SIG-M5 treated with dmso at 0.1 percent for 504 hours (cell line): ENCODE measurements around the gene SLC25A47.
"Not testable (repeated sequence)": the region's sequence is repeated elsewhere in the genome, so short reads cannot be mapped to it uniquely, and the experiment has no call there.

Experiments used
- DNase-seq: peaks from one replicate; lab custom pipeline; 2025; ENCODE audit not compliant: unreplicated experiment; lab: John Stamatoyannopoulos, UW

The SLC25A47 gene

DNA sequence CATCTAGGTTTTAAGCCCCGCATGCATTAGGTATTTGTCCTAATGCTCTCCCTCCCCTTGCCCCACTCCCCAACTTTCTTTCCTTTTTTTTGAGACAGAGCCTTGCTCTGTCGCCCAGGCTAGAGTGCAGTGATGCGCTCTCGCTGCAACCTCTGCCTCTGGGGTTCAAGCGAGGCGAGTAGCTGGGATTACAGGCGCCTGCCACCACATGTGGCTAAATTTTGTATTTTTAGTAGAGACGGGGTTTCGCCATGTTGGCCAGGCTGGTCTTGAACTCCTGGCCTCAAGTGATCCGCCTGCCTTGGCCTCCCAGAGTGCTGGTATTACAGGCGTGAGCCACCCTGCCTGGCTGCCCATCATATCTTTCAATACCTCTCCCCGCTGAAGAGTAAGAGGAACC is 19.7 kb downstream of the SLC25A47 start:
- not testable (repeated sequence) for DNase-seq

DNA sequence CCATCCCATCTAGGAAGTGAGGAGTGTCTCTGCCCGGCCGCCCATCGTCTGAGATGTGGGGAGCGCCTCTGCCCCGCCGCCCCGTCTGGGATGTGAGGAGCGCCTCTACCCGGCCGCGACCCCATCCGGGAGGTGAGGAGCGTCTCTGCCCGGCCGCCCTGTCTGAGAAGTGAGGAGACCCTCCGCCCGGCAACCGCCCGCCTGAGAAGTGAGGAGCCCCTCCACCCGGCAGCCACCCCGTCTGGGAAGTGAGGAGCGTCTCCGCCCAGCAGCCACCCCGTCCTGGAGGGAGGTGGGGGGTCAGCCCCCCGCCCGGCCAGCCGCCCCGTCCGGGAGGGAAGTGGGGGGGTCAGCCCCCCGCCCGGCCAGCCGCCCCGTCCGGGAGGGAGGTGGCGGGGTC is 21.5 kb downstream of the SLC25A47 start:
- not testable (repeated sequence) for DNase-seq

DNA sequence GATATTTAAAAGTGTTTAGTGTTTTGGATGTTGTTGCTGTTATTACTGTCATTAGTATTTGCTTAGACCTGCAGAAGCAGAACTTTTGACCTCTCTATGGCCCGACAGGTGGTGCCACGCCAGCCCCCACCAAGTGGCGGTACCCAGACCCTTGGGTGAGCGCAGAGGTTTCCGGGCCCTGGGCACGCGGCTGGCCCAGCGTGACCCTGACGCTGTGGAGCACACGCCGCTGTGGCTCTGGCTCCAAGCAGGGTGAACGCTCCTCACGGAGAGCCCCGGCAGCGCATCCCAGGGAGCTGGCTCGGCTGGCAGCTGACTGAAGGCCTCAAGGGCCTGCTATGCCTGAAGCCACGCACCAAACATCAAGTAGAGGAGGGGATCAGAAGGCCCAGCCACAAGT is 22.6 kb downstream of the SLC25A47 start:
- no peak for DNase-seq

DNA sequence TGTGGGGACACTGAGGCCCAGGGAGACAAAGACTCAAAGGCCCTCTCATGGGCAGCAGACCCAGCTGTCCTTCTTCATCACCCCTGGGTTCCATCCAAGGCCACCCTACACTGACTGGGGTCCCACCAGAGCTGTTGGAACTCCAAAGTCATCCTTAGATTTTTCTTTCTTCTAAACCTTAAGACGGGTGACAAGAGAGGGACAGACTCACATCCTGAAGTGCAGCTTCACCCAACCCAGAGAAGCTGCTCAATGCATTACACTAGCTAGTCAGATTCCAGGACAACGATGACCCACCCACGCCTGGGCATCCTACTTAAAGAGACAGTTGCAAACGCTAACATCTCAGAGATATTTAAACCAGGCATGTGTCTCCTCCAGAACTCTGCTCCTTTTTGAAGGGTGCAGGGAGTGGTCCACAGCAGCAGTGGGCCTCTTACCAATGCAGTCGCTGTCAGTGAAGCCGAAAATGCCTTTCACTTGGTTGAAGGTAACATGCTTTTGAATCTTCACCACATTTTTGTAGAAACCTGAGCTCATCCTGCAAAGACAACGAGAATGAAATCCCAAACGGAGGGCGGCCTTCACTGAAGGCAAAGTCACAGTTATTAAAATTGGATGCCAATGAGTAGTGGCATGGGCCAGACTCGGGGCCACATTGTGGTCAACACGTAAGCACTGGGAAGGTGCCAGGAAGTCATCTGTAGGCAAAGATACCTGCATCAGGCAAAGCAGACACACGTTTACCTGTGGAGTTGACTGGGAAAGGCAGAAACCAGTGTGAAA is 23.4 kb downstream of the SLC25A47 start:
- no peak for DNase-seq

DNA sequence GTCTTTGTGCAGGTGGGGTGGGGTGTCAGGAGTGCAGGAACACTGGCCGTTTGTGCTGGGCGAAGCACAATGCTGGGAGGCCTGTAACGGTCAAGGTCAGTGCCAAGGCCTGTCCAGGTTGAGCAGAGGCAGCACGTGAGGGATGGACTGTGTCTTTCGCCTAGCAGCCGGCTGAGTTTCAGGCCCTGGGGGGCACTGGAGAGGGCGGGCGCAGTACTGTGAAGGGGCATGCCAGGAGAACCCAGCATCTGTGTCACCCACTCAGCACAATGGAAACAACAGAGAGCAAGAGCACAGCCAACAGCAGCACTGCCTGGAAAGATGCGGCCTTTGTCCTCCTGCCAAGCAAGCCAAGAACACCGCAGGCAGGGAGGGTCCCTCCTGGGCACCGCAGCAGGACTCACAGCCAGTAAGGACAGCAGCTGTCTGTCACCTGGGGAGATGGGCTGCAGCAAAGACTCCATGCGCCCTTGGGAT is 25.2 kb downstream of the SLC25A47 start:
- DNase-seq: no peak

DNA sequence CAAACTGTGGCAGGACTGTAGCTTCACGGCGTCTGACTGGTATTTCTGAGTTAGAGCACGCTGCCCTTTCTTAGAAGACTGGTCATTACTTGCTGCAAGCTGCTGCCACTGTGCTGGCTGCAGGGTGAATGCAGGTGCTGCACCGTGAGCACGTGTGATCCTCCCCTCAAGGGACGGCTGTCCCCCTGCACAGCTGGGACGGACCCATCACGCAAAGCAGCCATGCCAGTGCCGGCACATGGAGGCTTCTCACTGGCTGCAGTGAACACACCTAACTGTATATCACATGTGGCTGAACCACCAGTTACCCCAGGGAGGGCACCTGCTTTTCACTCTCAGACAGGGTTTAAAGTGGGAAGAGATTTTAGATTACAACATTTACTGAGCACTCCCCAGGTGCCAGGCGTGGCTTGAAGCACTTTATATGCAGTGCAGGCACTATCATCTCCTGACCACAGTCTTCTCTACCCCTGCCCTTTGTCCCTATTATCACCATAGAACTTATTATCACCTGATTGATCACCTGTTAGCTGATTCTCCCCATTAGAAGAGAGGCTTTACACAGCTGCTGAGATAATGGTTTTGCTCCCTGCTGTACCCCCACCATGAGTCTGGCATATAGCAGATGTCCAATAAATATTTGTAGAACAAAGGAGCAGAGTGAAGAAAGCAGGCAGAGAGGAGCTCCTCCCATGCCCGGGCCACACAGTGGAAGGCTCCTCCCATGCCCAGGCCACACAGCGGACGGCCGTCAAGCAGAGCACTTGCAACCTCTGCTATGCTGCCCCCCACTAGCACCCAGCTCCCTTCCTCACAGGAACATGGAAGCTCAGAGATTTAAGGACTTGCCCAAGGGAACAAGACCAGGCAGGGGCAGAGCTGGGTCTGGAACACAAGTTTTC is 25.9 kb downstream of the SLC25A47 start:
- DNase-seq: no peak

DNA sequence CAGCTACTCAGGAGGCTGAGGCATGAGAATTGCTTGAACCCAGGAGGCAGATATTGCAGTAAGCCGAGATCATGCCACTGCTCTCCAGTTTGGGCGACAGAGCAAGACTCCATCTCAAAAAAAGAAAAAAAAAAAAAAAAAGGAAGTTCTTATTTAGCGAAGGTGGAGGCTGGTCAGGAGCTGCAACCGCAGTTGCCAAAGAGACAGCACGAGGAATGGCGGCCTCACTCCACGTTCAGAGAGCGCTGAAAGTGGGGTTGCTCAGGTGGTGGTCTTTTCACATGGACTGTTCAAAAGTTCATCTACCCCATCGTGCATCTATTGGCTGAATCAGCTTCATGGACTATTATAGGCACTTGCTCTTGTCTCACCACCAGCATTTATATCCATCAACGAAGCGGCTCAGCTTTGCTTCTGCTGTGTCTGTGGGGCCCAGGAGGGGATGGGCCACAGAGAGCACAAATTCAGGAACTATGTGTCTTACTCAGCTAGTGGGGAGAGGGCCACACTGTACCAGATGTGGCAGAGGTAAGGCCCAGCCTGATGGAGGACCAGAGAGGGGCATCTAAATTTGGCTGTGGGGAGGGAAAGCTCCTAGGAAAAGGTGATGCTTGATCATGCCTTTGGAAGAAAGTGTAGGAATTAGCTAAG is 27.3 kb downstream of the SLC25A47 start:
- DNase-seq: peak; percentile 77

DNA sequence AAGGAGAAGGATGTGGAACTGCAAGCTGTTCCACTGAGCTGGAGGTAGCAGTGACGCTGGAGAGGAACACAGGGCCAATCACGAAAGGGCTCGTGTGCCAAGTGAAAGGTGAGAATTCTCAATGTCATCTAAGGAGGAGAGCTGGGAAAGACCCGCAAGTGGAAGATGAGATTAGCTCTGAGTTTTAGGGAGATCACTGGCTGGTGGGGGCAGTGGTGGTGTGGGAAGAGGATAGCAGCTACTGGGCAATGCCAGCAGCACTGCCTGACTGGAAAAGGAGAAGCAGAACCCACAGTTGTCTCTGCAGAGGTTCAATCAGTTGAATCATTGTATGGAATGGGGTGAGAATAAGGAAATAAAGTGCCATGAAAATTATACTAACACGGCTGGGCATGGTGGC is 27.8 kb downstream of the SLC25A47 start:
- no peak for DNase-seq

DNA sequence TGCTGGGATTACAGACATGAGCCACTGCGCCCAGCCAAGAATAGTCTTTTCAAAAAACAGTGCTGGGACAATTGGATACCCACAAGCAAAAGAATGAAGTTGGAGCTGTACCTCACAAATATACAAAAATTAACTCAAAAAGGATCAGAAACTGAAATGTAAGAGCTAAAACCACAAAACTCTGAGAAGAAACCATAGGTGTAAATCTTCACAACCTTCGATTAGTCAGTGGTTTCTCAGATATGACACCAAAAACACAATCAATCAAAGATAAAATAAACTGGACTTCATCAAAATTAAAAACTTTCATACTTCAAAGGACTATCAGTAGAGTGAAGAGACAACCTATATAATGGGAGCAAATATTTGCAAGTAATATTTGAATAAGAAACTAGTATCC is 35.3 kb downstream of the SLC25A47 start:
- no peak for DNase-seq

DNA sequence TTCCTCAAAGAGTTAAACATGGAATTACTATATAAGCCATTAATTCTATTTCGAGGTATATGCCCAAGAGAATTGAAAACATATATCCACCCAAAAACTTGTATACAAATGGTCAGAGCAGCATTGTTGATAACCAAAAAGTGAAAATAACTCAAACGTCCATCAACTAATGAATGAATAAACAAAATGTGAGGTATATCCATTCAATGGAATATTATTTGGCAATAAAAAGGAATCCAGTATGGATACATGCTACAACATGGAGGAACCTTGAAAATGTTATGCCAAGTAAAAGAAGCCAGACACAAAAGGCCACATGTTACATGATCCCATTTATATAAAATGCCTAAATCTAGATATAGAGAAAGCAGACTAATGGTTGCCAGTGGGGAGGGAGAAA is 36.0 kb downstream of the SLC25A47 start:
- no peak for DNase-seq

DNA sequence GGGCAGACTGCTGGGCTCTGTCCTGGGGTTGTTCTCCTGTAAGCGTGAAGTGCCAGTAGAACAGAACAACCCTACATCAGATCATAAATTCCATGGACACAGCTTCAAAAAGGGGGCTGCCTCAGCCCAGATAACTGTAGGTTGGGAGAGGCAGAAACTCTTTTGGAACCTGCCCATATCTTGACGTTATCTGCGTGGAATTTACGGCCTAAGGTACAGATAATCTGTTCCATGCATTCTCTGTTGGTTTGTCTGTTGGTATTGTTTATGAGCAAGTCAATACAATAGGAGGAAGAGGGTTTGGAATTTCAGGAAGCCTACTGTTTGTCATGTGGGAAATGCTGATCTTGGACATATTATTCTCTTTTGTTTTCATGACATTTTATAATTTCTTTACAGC is 36.7 kb downstream of the SLC25A47 start:
- no peak for DNase-seq

DNA sequence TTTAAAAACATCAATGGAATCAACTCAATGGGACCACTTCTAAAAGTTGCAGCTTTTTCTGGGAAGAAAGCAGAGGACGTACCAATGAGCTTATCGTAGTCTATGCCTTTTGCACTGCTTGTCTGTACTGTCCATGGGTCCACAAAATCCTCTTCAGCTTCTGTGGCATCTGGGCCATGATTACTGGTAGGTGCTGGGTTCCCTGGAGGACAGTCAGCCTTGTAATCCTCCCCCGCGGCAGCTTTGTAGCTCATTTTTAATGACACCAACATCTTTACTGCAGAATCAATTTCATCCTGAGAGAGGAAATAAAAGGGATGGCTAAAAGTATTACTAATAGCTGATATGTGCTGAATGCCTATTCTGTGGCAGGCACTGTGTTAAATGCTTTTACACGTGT is 38.5 kb downstream of the SLC25A47 start:
- no peak for DNase-seq

DNA sequence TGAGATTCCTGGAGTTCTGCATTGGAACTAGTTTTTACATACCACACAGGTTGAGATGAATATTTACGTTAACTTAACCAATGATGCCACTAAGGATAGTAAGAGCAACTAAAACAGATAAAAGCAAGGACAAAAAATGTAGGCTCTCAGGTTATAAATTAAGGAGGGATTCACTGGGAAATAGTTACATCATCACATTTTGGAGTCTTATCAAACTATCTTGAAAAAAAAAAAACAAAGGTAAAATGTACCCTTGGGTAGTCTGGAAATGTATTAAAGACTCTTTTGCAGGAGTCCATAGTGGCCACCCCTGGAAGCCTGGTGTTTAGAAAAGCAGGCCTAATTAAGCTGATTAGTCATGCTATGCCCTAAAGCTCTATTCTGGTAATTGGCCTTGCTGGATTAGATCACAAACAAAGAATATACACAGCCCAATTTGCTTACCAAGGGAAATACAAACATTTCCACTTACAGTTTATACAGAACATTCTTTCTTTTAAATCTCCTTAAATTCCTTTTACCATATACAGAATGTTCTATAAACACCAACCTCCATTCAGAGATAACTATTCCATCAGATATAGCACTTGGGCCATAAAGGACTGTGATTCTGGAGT is 39.3 kb downstream of the SLC25A47 start:
- no peak for DNase-seq

DNA sequence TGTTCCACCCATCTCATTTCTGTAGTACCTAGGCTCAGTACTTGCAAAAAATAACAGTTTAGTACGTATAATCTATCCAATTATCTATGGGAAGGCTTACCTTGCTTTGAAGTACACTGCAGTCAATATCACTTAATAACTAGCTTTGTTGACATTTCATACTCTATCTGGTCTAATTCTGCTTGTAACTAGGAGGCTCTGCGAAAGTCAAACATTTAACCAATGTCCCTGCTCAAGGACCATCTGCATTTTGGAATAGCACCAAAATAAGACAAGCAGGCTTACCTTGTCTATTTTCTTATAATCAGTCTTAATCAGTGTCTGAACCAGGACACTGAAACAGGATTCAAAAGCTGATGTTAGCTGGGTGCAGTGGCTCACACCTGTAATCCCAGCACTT is 39.9 kb downstream of the SLC25A47 start:
- DNase-seq: no peak

DNA sequence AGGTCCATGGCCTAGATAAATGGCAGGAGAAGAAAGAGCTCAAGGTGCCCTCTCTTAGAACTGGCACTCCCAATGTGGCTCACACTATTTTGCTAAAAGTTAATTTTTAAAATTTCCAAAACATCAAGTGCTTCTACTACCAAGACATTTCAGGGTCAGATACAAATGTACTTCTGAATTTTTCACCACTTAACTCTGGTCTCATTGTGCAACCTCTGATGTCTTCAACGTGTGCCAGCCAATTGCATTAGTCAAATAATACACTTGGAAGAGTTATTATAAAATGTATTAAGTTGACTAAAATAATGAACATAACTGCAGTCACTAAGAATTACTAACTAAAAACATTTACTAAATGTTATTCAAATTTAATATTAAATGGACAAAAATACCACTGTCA is 41.3 kb downstream of the SLC25A47 start:
- no peak for DNase-seq

DNA sequence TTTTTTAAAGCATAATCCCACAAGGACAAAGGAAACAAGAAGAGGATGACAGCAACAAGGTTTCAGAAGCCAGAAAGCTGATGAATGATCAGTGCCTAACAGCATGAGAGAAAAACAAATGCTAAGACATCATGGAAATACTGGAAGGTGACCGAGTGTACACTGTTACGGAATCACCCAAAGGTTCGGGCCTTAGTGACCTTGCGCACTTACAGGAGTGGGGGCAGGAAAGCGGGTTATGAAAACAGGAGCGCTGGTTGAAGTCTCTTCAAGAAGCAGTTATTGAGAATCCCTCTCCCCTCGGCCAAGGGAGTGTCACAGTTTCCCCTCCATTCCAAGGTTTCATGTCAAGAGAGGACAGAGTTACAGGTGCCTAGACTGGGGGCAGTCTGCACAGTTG is 42.6 kb downstream of the SLC25A47 start:
- DNase-seq: no peak

DNA sequence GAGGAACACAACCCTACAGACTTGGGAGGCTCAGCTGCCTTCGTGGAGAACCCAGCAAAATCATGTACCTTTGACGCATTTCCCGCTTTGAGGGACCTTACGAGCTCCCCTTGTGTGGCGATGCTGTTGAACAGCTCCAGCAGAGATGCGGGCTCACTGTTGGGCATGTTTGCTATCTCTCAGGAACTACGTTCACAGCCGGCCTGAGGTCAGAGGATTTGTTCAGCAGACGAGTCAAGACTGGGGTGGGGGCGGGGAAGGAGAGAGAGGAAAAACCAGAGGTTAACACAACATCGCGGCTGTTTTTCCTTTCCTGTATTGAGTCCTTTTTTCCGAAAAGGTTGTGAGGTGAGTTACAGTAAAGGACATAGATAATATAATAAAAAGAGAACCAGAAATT is 45.9 kb downstream of the SLC25A47 start:
- DNase-seq: no peak

DNA sequence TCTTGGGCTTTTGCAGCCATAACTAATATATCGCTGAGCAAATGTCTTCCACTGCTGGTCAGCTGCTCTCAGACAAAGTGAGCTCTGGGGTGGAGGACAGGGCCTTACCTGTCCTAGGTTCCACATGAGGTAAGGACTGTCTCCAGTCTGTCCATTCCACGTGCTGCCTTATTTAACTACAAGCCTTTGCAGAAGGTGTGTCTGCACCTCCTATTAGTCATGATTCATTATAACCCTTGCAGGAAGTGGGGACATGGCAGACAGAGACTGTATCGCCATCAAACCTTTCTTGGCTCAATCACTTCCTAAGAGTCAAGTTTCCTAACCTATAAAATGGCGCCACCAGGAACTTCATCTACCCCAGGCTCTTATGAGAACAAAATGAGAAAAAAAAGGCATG is 46.9 kb downstream of the SLC25A47 start:
- DNase-seq: no peak

DNA sequence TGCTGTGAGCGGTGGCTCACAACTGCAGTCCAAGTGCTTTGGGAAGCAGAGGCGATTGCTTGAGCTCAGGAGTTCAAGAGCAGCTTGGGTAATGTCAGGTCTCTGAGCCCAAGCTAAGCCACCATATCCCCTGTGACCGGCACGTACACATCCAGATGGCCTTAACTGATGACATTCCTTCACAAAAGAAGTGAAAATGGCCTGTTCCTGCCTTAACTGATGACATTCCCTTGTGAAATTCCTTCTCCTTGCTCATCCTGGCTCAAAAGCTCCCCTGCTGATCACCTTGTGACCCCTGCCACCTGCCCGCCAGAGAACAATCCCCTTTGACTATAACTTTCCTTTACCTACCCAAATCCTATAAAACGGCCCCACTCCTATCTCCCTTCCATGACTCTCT is 48.6 kb downstream of the SLC25A47 start:
- DNase-seq: no peak

DNA sequence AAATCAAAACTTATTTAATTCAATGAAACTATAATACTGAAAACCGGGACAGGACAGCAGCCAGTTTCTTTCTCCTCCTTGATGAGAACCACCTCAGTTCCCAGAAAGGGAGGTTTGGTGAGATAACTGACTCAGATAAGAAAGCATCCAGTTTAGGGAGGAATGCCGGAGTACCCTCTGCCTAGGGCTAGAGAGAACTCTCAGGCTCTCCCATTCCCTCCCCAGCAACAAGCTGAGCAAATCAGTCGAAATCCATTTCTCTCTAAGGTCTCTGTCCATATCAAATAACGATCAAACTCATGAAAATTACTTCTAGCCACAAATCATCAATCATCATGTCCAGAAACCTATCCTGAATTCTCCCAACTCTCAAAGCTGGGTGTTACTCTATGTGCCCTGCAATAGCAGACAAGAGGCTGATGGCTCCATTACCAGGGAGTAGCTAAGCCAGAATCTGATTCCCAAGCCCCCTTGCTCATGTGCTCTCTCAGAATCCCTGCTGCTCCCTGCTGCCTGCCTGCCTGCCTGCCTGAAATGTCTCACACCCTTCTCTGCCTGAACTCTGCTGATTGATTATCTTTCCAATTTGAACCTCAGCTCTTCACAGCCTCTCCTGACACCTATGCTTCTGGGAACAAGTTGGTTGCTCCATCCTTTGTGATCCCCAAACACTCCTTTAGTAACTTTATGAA is 49.4 kb downstream of the SLC25A47 start:
- no peak for DNase-seq

DNA sequence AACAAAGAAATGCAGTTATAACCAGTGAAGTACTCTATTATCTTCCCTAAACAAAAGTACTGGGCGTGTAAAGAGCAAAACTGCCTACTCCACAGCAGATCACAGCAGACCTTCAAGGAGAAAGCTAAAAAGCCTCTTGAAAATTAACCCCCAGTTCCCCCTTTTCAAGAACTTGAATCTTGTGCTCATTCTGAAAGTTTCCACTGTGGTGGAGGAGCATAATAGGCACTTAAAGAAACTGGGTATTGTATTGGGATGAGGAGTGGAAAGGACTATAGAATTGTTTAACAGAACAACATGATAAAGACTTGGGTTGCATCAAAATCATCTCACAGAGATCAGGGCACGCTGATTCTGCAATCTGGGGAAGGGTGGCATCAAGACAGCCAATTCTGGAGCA is 51.1 kb downstream of the SLC25A47 start:
- DNase-seq: peak; percentile 34
